KOPT-K1 (cell line): ENCODE measurements around the gene DIDO1.

Experiments used
- H3K27ac ChIP-seq: fragments of 200-600 bp; sonication (generic); 2 replicates; pipeline ENCODE4 v1.5.1; 2016; ENCODE audit warnings: antibody characterized with exemption, mild to moderate bottlenecking, low read depth, low read length; ENCODE audit not compliant: poor library complexity, severe bottlenecking
- H3K36me3 ChIP-seq: fragments of 200-600 bp; sonication (generic); 2 replicates; pipeline ENCODE4 v1.5.1; 2017; ENCODE audit warnings: antibody characterized with exemption, mild to moderate bottlenecking, low read length, moderate library complexity; ENCODE audit not compliant: insufficient read depth
- H3K9me3 ChIP-seq: fragments of 200-600 bp; sonication (generic); 2 replicates; pipeline ENCODE4 v1.5.1; 2017; ENCODE audit warnings: antibody characterized with exemption, low read length, mild to moderate bottlenecking; ENCODE audit not compliant: insufficient read depth, poor library complexity, severe bottlenecking

DIDO1 gene

GRCh38 chr20:62957136-62958117 lies 31.1 kb upstream of the DIDO1 start:
- Histone ChIP-seq H3K27ac (no peak overlapping the region), H3K36me3 (no peaks in the 10 kb centered on the region)

GRCh38 chr20:62956387-62957135 lies 30.3 kb upstream of the DIDO1 start:
- no peaks in the 10 kb centered on the region for H3K9me3 ChIP-seq
- H3K27ac ChIP-seq: no peak overlapping the region
- no peaks in the 10 kb centered on the region for H3K36me3 ChIP-seq

More at GRCh38 chr20:62957136-62958117, 31.1 kb upstream of the DIDO1 start:
- H3K9me3 ChIP-seq: no peaks in the 10 kb centered on the region

- 0 out of 2 replicates have a peak, but pooled peaks cover under 1% of the 10 kb centered on the region for H3K36me3 ChIP-seq
- no peaks in the 10 kb centered on the region for H3K9me3 ChIP-seq
- H3K27ac ChIP-seq: peak overlapping the region; percentile 87
Measured at GRCh38 chr20:62955519-62956386, 29.4 kb upstream of the DIDO1 start.

- H3K27ac ChIP-seq: peak overlapping the region; percentile 87
- peaks cover 6% of the 10 kb centered on the region for H3K9me3 ChIP-seq
- peaks cover 17% of the 10 kb centered on the region for H3K36me3 ChIP-seq
Measured at GRCh38 chr20:62953839-62954703, 27.8 kb upstream of the DIDO1 start.

- peak overlapping the region; percentile 87 for H3K27ac ChIP-seq
- peaks cover 26% of the 10 kb centered on the region for H3K36me3 ChIP-seq
- H3K9me3 ChIP-seq: peaks cover 14% of the 10 kb centered on the region
Measured at GRCh38 chr20:62952968-62953838, 26.9 kb upstream of the DIDO1 start.

GRCh38 chr20:62952373-62952967 lies 26.2 kb upstream of the DIDO1 start, which contains the start of gene SLC17A9:
SLC17A9 (plus strand) TSS chr20:62952709; CDS start chr20:62952831, 122 bp downstream.
- Histone ChIP-seq H3K27ac (peak within 1 kb of the TSS; percentile 87), H3K9me3 (peaks cover 22% of the 10 kb centered on the region), H3K36me3 (peaks cover 33% of the 10 kb centered on the region)

- Histone ChIP-seq H3K9me3 (peaks cover 22% of the 10 kb centered on the region), H3K27ac (peak overlapping the region; percentile 8), H3K36me3 (peaks cover 39% of the 10 kb centered on the region)
Measured at GRCh38 chr20:62951896-62952372, 25.6 kb upstream of the DIDO1 start.

- H3K9me3 ChIP-seq: peaks cover 22% of the 10 kb centered on the region
- peak overlapping the region; percentile 8 for H3K27ac ChIP-seq
- peaks cover 45% of the 10 kb centered on the region for H3K36me3 ChIP-seq
Measured at GRCh38 chr20:62951143-62951895, 25.0 kb upstream of the DIDO1 start.

GRCh38 chr20:62950741-62951140 lies 24.4 kb upstream of the DIDO1 start:
- Histone ChIP-seq H3K36me3 (peaks cover 51% of the 10 kb centered on the region), H3K9me3 (peaks cover 22% of the 10 kb centered on the region), H3K27ac (no peak overlapping the region)

GRCh38 chr20:62949962-62950361 lies 23.7 kb upstream of the DIDO1 start:
- H3K9me3 ChIP-seq: peaks cover 22% of the 10 kb centered on the region
- no peak overlapping the region for H3K27ac ChIP-seq
- H3K36me3 ChIP-seq: peaks cover 58% of the 10 kb centered on the region

- H3K27ac ChIP-seq: no peak overlapping the region
- peaks cover 65% of the 10 kb centered on the region for H3K36me3 ChIP-seq
- peaks cover 22% of the 10 kb centered on the region for H3K9me3 ChIP-seq
Measured at GRCh38 chr20:62949153-62949821, 23.0 kb upstream of the DIDO1 start.
